Natural killer cell (primary cell): ENCODE measurements around the gene ZKSCAN2. TPM values are rescaled to one million over a fixed set of nuclear protein-coding genes. Genes with fewer than 3 reads are reported as not detected.

Experiments used
- ATAC-seq, 3 donors: fragments of 150-1000 bp in 2 of 3; fragments of 200-7000 bp in 1 of 3; cut with Tn5 transposase; 1 replicate in 1 of 3; 2 replicates in 2 of 3; pipeline ENCODE4 v1.10.0; 2021; ENCODE audit warnings: mild to moderate bottlenecking in 2 of 3, moderate library complexity in 2 of 3
- DNase-seq, 2 donors: peaks; one replicate each; pipeline versions ENCODE4 v3.0.0 to v3.0.0-alpha.2; 2013 to 2021; ENCODE audit warnings: mixed read lengths in 1 of 2
- H3K27ac ChIP-seq: one replicate; pipeline ENCODE4 v1.5.1; 2013; ENCODE audit warnings: mild to moderate bottlenecking, low read length
- H3K27me3 ChIP-seq: one replicate; pipeline ENCODE4 v1.6.1; 2013; ENCODE audit warnings: low read length; ENCODE audit not compliant: control insufficient read depth, insufficient read depth
- H3K36me3 ChIP-seq: one replicate; pipeline ENCODE4 v1.6.1; 2013; ENCODE audit warnings: low read length; ENCODE audit not compliant: control insufficient read depth, insufficient read depth
- H3K4me1 ChIP-seq: one replicate; pipeline ENCODE4 v1.6.1; 2013; ENCODE audit warnings: low read length; ENCODE audit not compliant: control insufficient read depth, insufficient read depth
- H3K4me3 ChIP-seq: one replicate; pipeline ENCODE4 v1.5.1; 2013; ENCODE audit warnings: low read length
- H3K9me3 ChIP-seq: one replicate; pipeline ENCODE4 v1.6.1; 2013; ENCODE audit warnings: low read length; ENCODE audit not compliant: control insufficient read depth, insufficient read depth
- H3K27ac Mint-ChIP-seq, 2 donors: one replicate each; pipeline ENCODE4 v1.8.0; 2022; ENCODE audit warnings: mild to moderate bottlenecking in 2 of 2, mixed read lengths in 2 of 2, moderate library complexity in 1 of 2
- H3K27me3 Mint-ChIP-seq, 2 donors: one replicate each; pipeline ENCODE4 v1.8.0; 2022; ENCODE audit warnings: low read depth in 2 of 2, mixed read lengths in 2 of 2
- H3K36me3 Mint-ChIP-seq: one replicate; pipeline ENCODE4 v1.8.0; 2022; ENCODE audit warnings: mixed read lengths
- H3K4me1 Mint-ChIP-seq, 2 donors: one replicate each; pipeline ENCODE4 v1.8.0; 2022; ENCODE audit warnings: mixed read lengths in 2 of 2
- H3K4me3 Mint-ChIP-seq: one replicate; pipeline ENCODE4 v1.8.0; 2022; ENCODE audit warnings: mild to moderate bottlenecking, moderate library complexity, mixed read lengths
- H3K9me3 Mint-ChIP-seq, 2 donors: one replicate each; pipeline ENCODE4 v1.8.0; 2022; ENCODE audit warnings: mixed read lengths in 2 of 2
- WGBS: methylation state at CpG from one replicate; pipeline ENCODE4 v1.1.7; 2013; ENCODE audit warnings: missing lambda C conversion rate; ENCODE audit not compliant: insufficient coverage; 5-methylcytosine and 5-hydroxymethylcytosine counted together
- intact Hi-C: fragments of 100-400 bp; cut with micrococcal nuclease; formaldehyde crosslinking; loops from one replicate; pipeline ENCODE4 v1.14.2; 2022
- total RNA-seq, 4 donors: library from RNA; stranded (reverse); fragments of 120-200 nt in 1 of 4; gene quantifications; one replicate each; pipeline versions ENCODE4 v1.2.3 to v1.2.4, GENCODE V29; 2013 to 2022
- TF ChIP-seq, protein P1 (sequence below): fragments of 200-600 bp; IDR thresholded peaks from one replicate; pipeline ENCODE4 v1.8.0; 2022; ENCODE audit warnings: antibody characterized with exemption

The ZKSCAN2 gene
- total RNA-seq, 3 donors from 2014 or later (not counting 1 experiment from before 2014, with no cell fraction given), result 6.7 to 7.0 (median 6.8) TPM

DNA sequence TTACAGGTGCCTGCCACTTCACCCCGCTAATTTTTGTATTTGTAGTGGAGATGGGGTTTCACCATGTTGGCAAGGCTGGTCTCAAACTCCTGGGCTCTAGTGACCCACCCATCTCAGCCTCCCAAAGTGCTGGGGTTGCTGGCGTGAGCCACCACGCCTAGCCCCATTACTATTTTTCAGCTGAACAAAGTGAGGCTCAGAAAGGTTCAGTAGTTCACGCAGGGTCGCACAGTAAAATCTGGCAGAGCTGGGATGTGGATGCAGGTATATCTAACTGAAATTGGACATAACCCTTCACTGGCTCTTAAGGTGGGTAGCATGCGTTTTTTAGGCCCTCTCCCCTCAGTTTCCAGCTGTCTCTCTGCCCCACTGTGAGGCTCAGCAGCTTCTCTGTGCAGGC lies 33.7 kb downstream of the ZKSCAN2 start:
- no peak overlapping the region for H3K4me3 Mint-ChIP-seq

DNA sequence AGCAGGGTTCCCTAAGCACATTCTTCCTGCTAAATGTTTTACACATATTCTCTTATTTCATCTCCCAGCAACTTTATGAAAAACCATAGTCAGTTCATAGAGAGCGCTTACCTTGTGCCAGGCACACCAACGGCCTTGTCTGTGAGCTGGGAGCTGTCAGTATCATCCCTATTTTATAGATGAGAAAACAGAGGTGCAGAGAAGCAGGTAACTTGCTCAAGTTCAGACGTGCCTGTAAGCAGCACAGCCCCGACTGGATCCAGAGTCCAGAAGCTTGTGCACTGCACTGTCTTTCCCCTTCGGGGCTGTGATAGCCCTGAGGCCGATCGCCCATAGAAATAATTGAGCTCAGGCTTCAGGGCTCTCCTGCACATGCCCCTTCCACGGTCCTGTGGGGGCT lies 34.7 kb downstream of the ZKSCAN2 start:
- ATAC-seq (no peak), DNase-seq (no peak)
- H3K27ac ChIP-seq, result no peak overlapping the region
- no peaks in the 10 kb centered on the region for H3K4me1 ChIP-seq
- Mint-ChIP-seq H3K27me3 (no peaks in the 10 kb centered on the region), H3K4me1 (peaks cover 0 to 7% of the 10 kb centered on the region in 2 donors), H3K9me3 (no peaks in the 10 kb centered on the region), H3K36me3 (no peaks in the 10 kb centered on the region), H3K4me3 (no peak overlapping the region), H3K27ac (no peak overlapping the region)
- no peaks in the 10 kb centered on the region for H3K27me3 ChIP-seq
- TF ChIP-seq, protein P1, sequence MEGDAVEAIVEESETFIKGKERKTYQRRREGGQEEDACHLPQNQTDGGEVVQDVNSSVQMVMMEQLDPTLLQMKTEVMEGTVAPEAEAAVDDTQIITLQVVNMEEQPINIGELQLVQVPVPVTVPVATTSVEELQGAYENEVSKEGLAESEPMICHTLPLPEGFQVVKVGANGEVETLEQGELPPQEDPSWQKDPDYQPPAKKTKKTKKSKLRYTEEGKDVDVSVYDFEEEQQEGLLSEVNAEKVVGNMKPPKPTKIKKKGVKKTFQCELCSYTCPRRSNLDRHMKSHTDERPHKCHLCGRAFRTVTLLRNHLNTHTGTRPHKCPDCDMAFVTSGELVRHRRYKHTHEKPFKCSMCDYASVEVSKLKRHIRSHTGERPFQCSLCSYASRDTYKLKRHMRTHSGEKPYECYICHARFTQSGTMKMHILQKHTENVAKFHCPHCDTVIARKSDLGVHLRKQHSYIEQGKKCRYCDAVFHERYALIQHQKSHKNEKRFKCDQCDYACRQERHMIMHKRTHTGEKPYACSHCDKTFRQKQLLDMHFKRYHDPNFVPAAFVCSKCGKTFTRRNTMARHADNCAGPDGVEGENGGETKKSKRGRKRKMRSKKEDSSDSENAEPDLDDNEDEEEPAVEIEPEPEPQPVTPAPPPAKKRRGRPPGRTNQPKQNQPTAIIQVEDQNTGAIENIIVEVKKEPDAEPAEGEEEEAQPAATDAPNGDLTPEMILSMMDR, result no peak
- no peak overlapping the region for H3K4me3 ChIP-seq
- H3K9me3 ChIP-seq, result no peaks in the 10 kb centered on the region
- 89% methylated on average over 8 of the region's 8 CpGs for WGBS
- intact Hi-C loops, result no loop called here
- no peaks in the 10 kb centered on the region for H3K36me3 ChIP-seq

More for the DNA sequence above, 33.7 kb downstream of the ZKSCAN2 start:
- Mint-ChIP-seq H3K4me1 (peaks cover 0 to 7% of the 10 kb centered on the region in 2 donors), H3K9me3 (no peaks in the 10 kb centered on the region), H3K27ac (no peak overlapping the region), H3K36me3 (no peaks in the 10 kb centered on the region), H3K27me3 (no peaks in the 10 kb centered on the region)
- no peaks in the 10 kb centered on the region for H3K27me3 ChIP-seq
- H3K4me1 ChIP-seq, result no peaks in the 10 kb centered on the region
- intact Hi-C loops, result no loop called here
- no peak for ATAC-seq
- no peak overlapping the region for H3K27ac ChIP-seq
- WGBS, result 86% methylated on average over 6 of the region's 6 CpGs
- no peaks in the 10 kb centered on the region for H3K9me3 ChIP-seq
- no peaks in the 10 kb centered on the region for H3K36me3 ChIP-seq
- H3K4me3 ChIP-seq, result no peak overlapping the region
- TF ChIP-seq, protein P1, result no peak
- DNase-seq, result no peak

DNA sequence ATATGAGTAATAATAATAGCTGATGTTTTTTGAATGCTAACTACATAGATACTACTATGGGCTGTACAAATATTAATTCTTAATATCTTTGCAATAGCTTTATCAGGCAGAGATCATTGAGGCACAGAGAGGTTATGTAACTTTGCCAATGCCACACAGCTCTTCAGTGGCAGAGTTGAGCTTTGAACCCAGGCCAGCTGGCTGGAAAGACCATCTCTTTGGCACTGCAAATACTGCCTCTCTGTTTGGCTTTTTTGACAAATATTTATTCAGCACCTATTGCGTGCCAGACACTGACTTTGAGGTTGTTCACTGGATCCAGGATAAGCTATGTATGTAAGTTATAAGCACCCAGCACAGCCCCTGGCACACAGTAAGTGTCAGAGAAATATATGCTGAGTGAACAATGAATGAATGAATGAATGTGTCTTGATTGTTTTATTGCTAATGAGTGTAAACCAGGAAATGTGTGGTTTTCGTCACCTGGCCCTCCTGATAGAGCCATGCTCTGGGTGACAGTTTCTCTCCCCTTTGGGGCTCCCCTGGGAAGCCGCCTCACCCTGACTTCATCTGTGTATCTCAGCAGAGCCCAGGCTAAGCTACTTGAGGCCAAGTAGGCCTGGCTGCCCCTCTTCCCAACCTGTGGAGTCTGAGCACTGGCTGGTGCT lies 38.4 kb downstream of the ZKSCAN2 start:
- Histone ChIP-seq H3K27ac (no peak overlapping the region), H3K27me3 (no peaks in the 10 kb centered on the region), H3K9me3 (no peaks in the 10 kb centered on the region), H3K4me1 (no peaks in the 10 kb centered on the region), H3K4me3 (no peak overlapping the region), H3K36me3 (no peaks in the 10 kb centered on the region)
- TF ChIP-seq, protein P1, result no peak
- intact Hi-C loops, result no loop called here
- WGBS, result 83% methylated on average over 3 of the region's 3 CpGs
- ATAC-seq, result no peak
- H3K4me3 Mint-ChIP-seq, result no peak overlapping the region
- DNase-seq, result no peak
- H3K27ac Mint-ChIP-seq, result no peak overlapping the region
- no peaks in the 10 kb centered on the region for H3K9me3 Mint-ChIP-seq
- H3K36me3 Mint-ChIP-seq, result no peaks in the 10 kb centered on the region
- no peaks in the 10 kb centered on the region for H3K4me1 Mint-ChIP-seq
- no peaks in the 10 kb centered on the region for H3K27me3 Mint-ChIP-seq

DNA sequence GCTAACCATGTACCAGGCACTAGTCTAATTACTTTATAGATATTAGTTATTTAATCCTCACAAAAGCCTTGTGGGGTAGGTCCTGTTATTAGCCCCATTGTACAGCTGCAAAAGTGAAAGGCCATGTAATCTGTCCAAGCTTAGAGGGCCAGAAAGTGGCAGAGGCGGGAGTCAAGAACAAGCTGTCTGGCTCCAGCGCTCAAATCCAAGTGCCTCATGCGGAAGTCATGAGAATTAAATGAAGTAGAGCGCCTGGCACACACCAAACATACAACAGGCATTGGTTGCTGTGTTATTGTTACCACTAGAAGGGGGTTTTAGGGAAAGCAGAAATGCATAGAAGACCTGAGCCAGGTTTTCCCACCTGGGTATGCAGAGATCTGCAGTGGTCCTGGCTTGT lies 39.7 kb downstream of the ZKSCAN2 start:
- Mint-ChIP-seq H3K9me3 (no peaks in the 10 kb centered on the region), H3K4me1 (no peaks in the 10 kb centered on the region), H3K27me3 (no peaks in the 10 kb centered on the region), H3K36me3 (no peaks in the 10 kb centered on the region), H3K4me3 (no peak overlapping the region), H3K27ac (no peak overlapping the region)
- WGBS, result 88% methylated on average over 4 of the region's 4 CpGs
- intact Hi-C loops, result no loop called here
- no peaks in the 10 kb centered on the region for H3K36me3 ChIP-seq
- H3K27ac ChIP-seq, result no peak overlapping the region
- H3K9me3 ChIP-seq, result no peaks in the 10 kb centered on the region
- H3K27me3 ChIP-seq, result no peaks in the 10 kb centered on the region
- DNase-seq (no peak), ATAC-seq (no peak)
- no peaks in the 10 kb centered on the region for H3K4me1 ChIP-seq
- no peak overlapping the region for H3K4me3 ChIP-seq
- TF ChIP-seq, protein P1, result no peak
